ENCODE results near the gene SSTR5.

Gene SSTR5

GRCh38 chr16:1034230-1035065, 38.1 kb upstream of the SSTR5 start:
- no peak for DNase-seq (ENCODE audit: low read depth)
- TF ChIP-seq CTCF (conservative IDR thresholded peaks at IDR 0.05; ENCODE audit: low read depth, low read length): no peak
- no peak overlapping the region for H3K4me3 ChIP-seq (ENCODE audit: low read depth, low read length)

- H3K4me3 ChIP-seq (ENCODE audit: low read depth, low read length): no peak overlapping the region
- TF ChIP-seq CTCF (conservative IDR thresholded peaks at IDR 0.05; ENCODE audit: low read depth, low read length): no peak
- no peak for DNase-seq (ENCODE audit: low read depth)
Measured at GRCh38 chr16:1035066-1035415, 37.5 kb upstream of the SSTR5 start.

- DNase-seq (ENCODE audit: low read depth): no peak
- no peak for TF ChIP-seq CTCF (conservative IDR thresholded peaks at IDR 0.05; ENCODE audit: low read depth, low read length)
- H3K4me3 ChIP-seq (ENCODE audit: low read depth, low read length): no peak overlapping the region
Measured at GRCh38 chr16:1036166-1036565, 36.4 kb upstream of the SSTR5 start.

- TF ChIP-seq CTCF (conservative IDR thresholded peaks at IDR 0.05; ENCODE audit: low read depth, low read length): no peak
- no peak overlapping the region for H3K4me3 ChIP-seq (ENCODE audit: low read depth, low read length)
- peak; percentile 20 for DNase-seq (ENCODE audit: low read depth)
Measured at GRCh38 chr16:1036726-1037393, 35.7 kb upstream of the SSTR5 start.

- no peak overlapping the region for H3K4me3 ChIP-seq (ENCODE audit: low read depth, low read length)
- DNase-seq (ENCODE audit: low read depth): no peak
- no peak for TF ChIP-seq CTCF (conservative IDR thresholded peaks at IDR 0.05; ENCODE audit: low read depth, low read length)
Measured at GRCh38 chr16:1037394-1038257, 34.9 kb upstream of the SSTR5 start.

- no peak for TF ChIP-seq CTCF (conservative IDR thresholded peaks at IDR 0.05; ENCODE audit: low read depth, low read length)
- H3K4me3 ChIP-seq (ENCODE audit: low read depth, low read length): no peak overlapping the region
- no peak for DNase-seq (ENCODE audit: low read depth)
Measured at GRCh38 chr16:1038932-1039331, 33.6 kb upstream of the SSTR5 start.

Data from choroid plexus epithelial cell (primary cell).